Adrenal gland (tissue), 5 donors: ENCODE results near the gene EPSTI1.

Experiments
- POLR2A ChIP-seq, 2 donors: fragments of 450-650 bp; IDR thresholded peaks; one replicate each; pipeline ENCODE4 v1.6.1; 2017; ENCODE audit warnings: antibody characterized with exemption in 2 of 2, mild to moderate bottlenecking in 2 of 2, moderate library complexity in 1 of 2
- TF ChIP-seq, protein P1 (sequence below), 6 experiments: fragments of 450-650 bp in 4 of 6; fragments of 200-600 bp in 2 of 6; sonication (generic) in 1 of 6; IDR thresholded peaks; 1 replicate in 5 of 6; 2 replicates in 1 of 6; pipeline versions ENCODE4 v1.5.1 to v1.8.0; 2016 to 2021; ENCODE audit warnings: antibody characterized with exemption in 6 of 6, mild to moderate bottlenecking in 2 of 6, moderate library complexity in 1 of 6
- donor health status: DM: no; HTN: no; CAD: no.

GRCh38 chr13:43020794-43021193 lies 28.8 kb upstream of the EPSTI1 start:
- TF ChIP-seq, protein P1, sequence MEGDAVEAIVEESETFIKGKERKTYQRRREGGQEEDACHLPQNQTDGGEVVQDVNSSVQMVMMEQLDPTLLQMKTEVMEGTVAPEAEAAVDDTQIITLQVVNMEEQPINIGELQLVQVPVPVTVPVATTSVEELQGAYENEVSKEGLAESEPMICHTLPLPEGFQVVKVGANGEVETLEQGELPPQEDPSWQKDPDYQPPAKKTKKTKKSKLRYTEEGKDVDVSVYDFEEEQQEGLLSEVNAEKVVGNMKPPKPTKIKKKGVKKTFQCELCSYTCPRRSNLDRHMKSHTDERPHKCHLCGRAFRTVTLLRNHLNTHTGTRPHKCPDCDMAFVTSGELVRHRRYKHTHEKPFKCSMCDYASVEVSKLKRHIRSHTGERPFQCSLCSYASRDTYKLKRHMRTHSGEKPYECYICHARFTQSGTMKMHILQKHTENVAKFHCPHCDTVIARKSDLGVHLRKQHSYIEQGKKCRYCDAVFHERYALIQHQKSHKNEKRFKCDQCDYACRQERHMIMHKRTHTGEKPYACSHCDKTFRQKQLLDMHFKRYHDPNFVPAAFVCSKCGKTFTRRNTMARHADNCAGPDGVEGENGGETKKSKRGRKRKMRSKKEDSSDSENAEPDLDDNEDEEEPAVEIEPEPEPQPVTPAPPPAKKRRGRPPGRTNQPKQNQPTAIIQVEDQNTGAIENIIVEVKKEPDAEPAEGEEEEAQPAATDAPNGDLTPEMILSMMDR (IDR thresholded peaks at IDR 0.05) = no peak
- TF ChIP-seq POLR2A (IDR thresholded peaks at IDR 0.05) = no peak
